GM06990 (cell line): ENCODE data around the gene PHLDA1.

Experiments used
- DNase-seq: peaks from one replicate; pipeline ENCODE4 v3.0.0-alpha.2; 2011; ENCODE audit not compliant: insufficient read length; ENCODE audit errors: extremely low read depth
- H3K27me3 ChIP-seq: replicated peaks from 2 replicates; pipeline ENCODE4 v1.6.0; 2011; ENCODE audit warnings: low read length; ENCODE audit not compliant: control insufficient read depth, insufficient read depth
- H3K36me3 ChIP-seq: 2 replicates; pipeline ENCODE4 v1.5.1; 2011; ENCODE audit warnings: low read length; ENCODE audit not compliant: control insufficient read depth, insufficient read depth
- H3K4me3 ChIP-seq: replicated peaks from 2 replicates; pipeline ENCODE4 v1.5.1; 2011; ENCODE audit warnings: low read depth, mild to moderate bottlenecking, control low read depth, low read length
- CTCF ChIP-seq: IDR thresholded peaks from 2 replicates; pipeline ENCODE4 v1.5.1; 2011; ENCODE audit warnings: low read length, control low read depth, mild to moderate bottlenecking, inconsistent platforms; ENCODE audit not compliant: insufficient read depth, poor library complexity, severe bottlenecking

The PHLDA1 gene

GRCh38 chr12:76074701-76075336 lies 43.2 kb upstream of the PHLDA1 start:
- Histone ChIP-seq H3K27me3 (no peaks in the 10 kb centered on the region), H3K4me3 (no peak overlapping the region), H3K36me3 (peaks cover 4% of the 10 kb centered on the region)
- no peak for TF ChIP-seq CTCF
- DNase-seq, result no peak

GRCh38 chr12:76073561-76073960 lies 42.0 kb upstream of the PHLDA1 start:
- H3K4me3 ChIP-seq, result no peak overlapping the region
- peaks cover 3% of the 10 kb centered on the region for H3K36me3 ChIP-seq
- no peak for TF ChIP-seq CTCF
- DNase-seq, result no peak
- H3K27me3 ChIP-seq, result no peaks in the 10 kb centered on the region

- H3K4me3 ChIP-seq, result no peak overlapping the region
- H3K27me3 ChIP-seq, result no peaks in the 10 kb centered on the region
- H3K36me3 ChIP-seq, result peaks cover 3% of the 10 kb centered on the region
- no peak for DNase-seq
- no peak for TF ChIP-seq CTCF
Measured at GRCh38 chr12:76072568-76072967, 41.0 kb upstream of the PHLDA1 start.

DNA sequence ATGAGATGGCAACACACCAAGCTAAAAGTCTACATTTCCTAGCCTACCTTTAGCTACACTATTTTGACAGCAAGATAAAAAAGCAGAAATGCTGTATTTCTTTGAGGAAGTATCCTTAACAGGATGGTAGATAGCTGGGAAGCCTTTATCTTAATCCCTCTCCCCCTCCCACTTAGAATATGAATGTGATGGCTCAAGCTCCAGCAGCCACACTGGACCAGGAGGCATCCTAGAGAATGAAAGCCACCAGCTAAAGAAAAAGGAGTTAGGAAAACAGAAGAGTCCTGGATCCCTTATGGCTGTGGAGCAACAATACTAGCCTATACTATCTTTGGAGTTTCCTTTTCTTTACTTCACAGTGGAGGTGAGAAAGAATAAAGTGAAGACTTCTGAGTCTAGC lies 37.8 kb upstream of the PHLDA1 start:
- Histone ChIP-seq H3K27me3 (no peaks in the 10 kb centered on the region), H3K4me3 (no peak overlapping the region), H3K36me3 (peaks cover 3% of the 10 kb centered on the region)
- TF ChIP-seq CTCF, result no peak
- no peak for DNase-seq

DNA sequence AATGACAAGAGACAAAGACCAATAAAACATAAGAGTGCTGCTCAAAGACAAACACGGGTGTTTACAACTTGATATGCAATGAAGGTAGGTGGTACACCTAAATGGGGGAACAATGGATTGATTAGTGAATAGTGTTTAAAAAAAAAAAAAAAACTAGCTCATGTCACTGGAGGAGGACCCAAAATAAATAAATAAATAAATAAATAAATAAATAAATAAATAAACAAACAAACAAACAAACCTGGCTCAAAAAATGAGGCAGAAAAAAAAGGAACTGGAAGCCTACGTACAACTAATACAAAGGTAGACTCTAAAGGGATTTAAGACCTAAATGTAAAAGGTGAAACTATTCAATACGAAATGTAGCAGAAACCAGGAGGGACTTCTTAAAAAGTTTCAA lies 34.3 kb upstream of the PHLDA1 start:
- no peaks in the 10 kb centered on the region for H3K27me3 ChIP-seq
- no peak for DNase-seq
- peaks cover 7% of the 10 kb centered on the region for H3K36me3 ChIP-seq
- no peak for TF ChIP-seq CTCF
- no peak overlapping the region for H3K4me3 ChIP-seq

DNA sequence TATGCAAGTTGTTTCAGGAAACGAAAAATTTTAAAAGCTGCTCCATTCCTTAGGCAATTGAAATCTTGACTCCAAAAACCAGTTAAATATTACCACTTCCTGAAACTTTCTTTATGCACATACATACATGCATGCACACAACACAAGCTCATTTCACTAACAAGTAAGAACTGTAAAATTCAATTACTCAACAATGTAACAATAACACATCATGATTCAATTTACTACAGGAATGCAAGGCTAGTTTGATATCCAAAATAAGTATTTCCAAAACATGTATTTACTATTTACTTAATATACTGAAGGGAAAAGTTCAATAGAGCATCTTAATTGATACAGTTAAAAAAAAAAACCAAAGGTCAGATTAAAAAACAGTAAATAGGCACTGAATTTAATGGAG lies 33.3 kb upstream of the PHLDA1 start:
- Histone ChIP-seq H3K27me3 (no peaks in the 10 kb centered on the region), H3K4me3 (no peak overlapping the region), H3K36me3 (peaks cover 6% of the 10 kb centered on the region)
- no peak for DNase-seq
- TF ChIP-seq CTCF, result no peak
